K562 (cell line): ENCODE measurements around the gene SCGB1A1. TPM values are rescaled to one million over a fixed set of nuclear protein-coding genes. Genes with fewer than 3 reads are reported as not detected.

Experiments
- BRF1 ChIP-seq: IDR thresholded peaks from 3 replicates; pipeline ENCODE4 v1.6.1; 2011; ENCODE audit warnings: borderline replicate concordance, mild to moderate bottlenecking; ENCODE audit not compliant: insufficient read length; ENCODE audit errors: extremely low read depth
- CREB5 ChIP-seq: fragments of 250-450 bp; sonication (Bioruptor Pico); IDR thresholded peaks from 2 replicates; pipeline ENCODE4 v1.5.0; 2020; ENCODE audit warnings: mild to moderate bottlenecking
- ELF4 ChIP-seq: fragments of 450-650 bp; formaldehyde crosslinking; IDR thresholded peaks from 2 replicates; pipeline ENCODE4 v1.4.0; 2022; ENCODE audit warnings: missing genetic modification characterization
- FOS ChIP-seq: IDR thresholded peaks from 3 replicates; pipeline ENCODE4 v1.6.1; 2011; ENCODE audit not compliant: insufficient read length; ENCODE audit errors: extremely low read depth
- GTF2F1 ChIP-seq: IDR thresholded peaks from 2 replicates; pipeline ENCODE4 v1.6.1; 2011; ENCODE audit warnings: low read depth, low read length, improper control_type of control experiment
- HDAC1 ChIP-seq, 2 experiments: fragments of 450-650 bp; IDR thresholded peaks; 2 replicates each; pipeline ENCODE4 v1.6.1; 2016 to 2017; ENCODE audit warnings: inconsistent platforms in 1 of 2, mild to moderate bottlenecking in 1 of 2, moderate library complexity in 1 of 2
- IRF2 ChIP-seq: sonication (generic); formaldehyde crosslinking; IDR thresholded peaks from 2 replicates; pipeline ENCODE4 v1.8.1; 2022; ENCODE audit warnings: mild to moderate bottlenecking, missing genetic modification reagents
- L3MBTL2 ChIP-seq: fragments of 450-650 bp; IDR thresholded peaks from 2 replicates; pipeline ENCODE4 v1.6.1; 2016; ENCODE audit warnings: mild to moderate bottlenecking, moderate library complexity
- PHF20 ChIP-seq: fragments of 450-650 bp; IDR thresholded peaks from 2 replicates; pipeline ENCODE4 v1.6.1; 2018; ENCODE audit not compliant: partially characterized antibody
- STAT5B ChIP-seq: fragments of 250-450 bp; sonication (Bioruptor Pico); IDR thresholded peaks from 2 replicates; pipeline ENCODE4 v1.8.0; 2021; ENCODE audit warnings: mild to moderate bottlenecking, inconsistent platforms
- YBX1 ChIP-seq: fragments of 450-650 bp; IDR thresholded peaks from 2 replicates; pipeline ENCODE4 v1.7.1; 2016; ENCODE audit warnings: mild to moderate bottlenecking
- ZNF512 ChIP-seq: IDR thresholded peaks from 2 replicates; pipeline ENCODE4 v1.6.1; 2016; ENCODE audit warnings: missing genetic modification characterization, missing compliant biosample characterization
- polyA plus RNA-seq, 8 experiments: library from polyadenylated mRNA; depleted of rRNA in 4 of 8; stranded (reverse) in 5 of 8; unstranded in 3 of 8; fragments of >200 nt; fragmentation: Nextera tagmentation in 2 of 8; fragmentation: Illumina TruSeq in 1 of 8; extraction: Ambion mirVana in 2 of 8; extraction: Trizol in 1 of 8; gene quantifications; 2 replicates each; pipeline versions ENCODE4 v1.2.1 to v1.2.3, GENCODE V29; 2011 to 2014; ENCODE audit warnings: inconsistent platforms in 1 of 8, missing spikeins in 1 of 8
- total RNA-seq, 7 experiments: library from RNA; depleted of rRNA in 6 of 7; stranded (reverse); fragments of >200 nt in 6 of 7; fragmentation: Illumina TruSeq in 2 of 7; extraction: Trizol in 2 of 7; gene quantifications; 2 replicates each; pipeline versions ENCODE4 v1.2.1 to v1.2.3, GENCODE V29; 2011 to 2021; ENCODE audit warnings: low replicate concordance in 1 of 7
- TF ChIP-seq, protein P1 (sequence below): fragments of 450-650 bp; conservative IDR thresholded peaks from 2 replicates; pipeline ENCODE4 v1.6.1; 2016; ENCODE audit warnings: missing genetic modification characterization, low read depth, mild to moderate bottlenecking, missing compliant biosample characterization, moderate library complexity
- TF ChIP-seq, protein P2 (sequence below): sonication (generic); formaldehyde crosslinking; IDR thresholded peaks from 2 replicates; pipeline ENCODE4 v1.8.1; 2022; ENCODE audit warnings: missing genetic modification reagents
- TF ChIP-seq, protein P3 (sequence below): sonication (generic); formaldehyde crosslinking; IDR thresholded peaks from 2 replicates; pipeline ENCODE4 v1.4.0; 2020; ENCODE audit warnings: mild to moderate bottlenecking, missing genetic modification reagents

The SCGB1A1 gene
- total and polyA plus RNA-seq, 9 of the 15 experiments (the other 6 are each of a cell fraction or from before 2014, with no cell fraction given): 0.55 TPM; not detected in 8

DNA sequence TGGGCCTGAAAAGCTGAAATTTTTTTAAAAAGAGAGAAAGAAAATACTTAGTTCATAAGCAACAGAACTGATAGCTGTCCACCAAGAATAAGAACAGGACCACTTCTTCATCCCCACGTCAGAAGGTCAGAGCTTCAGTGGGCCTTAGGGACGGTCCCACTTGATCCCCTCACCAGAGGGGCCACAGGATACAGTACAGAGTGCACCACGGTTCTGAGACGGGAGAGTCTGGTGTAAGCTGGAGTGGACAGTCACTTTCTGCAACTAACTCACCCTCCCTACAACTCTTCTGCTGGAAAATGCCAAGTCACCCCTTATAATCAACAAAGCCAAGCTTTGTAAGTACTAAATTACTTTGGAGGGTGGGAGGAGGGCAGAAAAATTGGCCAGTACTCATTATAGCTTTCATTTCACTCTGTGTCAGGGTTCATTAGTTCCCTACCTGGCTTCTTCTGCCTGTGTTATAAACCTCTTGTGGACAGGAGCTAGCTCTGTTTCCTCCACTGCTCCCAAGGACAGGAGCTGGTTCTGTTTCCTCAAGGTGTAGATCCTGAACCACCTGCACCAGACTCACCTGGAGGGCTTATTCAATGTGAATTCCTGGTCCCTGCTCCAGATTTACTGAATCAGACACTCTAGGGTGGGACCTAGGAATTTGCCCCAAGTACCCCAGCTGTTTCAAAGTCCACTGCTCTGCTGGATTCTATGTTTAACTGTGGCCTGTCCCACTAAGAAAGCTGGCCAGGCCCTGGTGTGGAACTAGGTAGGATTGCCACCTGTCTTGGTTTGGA is 39.6 kb downstream of the SCGB1A1 start (continued):
- TF ChIP-seq, protein P1, sequence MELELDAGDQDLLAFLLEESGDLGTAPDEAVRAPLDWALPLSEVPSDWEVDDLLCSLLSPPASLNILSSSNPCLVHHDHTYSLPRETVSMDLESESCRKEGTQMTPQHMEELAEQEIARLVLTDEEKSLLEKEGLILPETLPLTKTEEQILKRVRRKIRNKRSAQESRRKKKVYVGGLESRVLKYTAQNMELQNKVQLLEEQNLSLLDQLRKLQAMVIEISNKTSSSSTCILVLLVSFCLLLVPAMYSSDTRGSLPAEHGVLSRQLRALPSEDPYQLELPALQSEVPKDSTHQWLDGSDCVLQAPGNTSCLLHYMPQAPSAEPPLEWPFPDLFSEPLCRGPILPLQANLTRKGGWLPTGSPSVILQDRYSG: no peak
- TF ChIP-seq BRF1 (no peak), ELF4 (CRISPR knock-in tag) (no peak), IRF2 (no peak), CREB5 (CRISPR knock-in tag) (no peak), ZNF512 (tag) (no peak), PHF20 (no peak), GTF2F1 (no peak), STAT5B (CRISPR knock-in tag) (no peak), L3MBTL2 (0 out of 2 replicates have a peak, but pooled peaks have one; percentile 19), FOS (no peak), HDAC1 (IDR thresholded peaks at IDR 0.05) (peak in 1 of 2 experiments; percentile 47; a peak in 1 of 4 replicates), YBX1 (no peak)
- TF ChIP-seq, protein P2, sequence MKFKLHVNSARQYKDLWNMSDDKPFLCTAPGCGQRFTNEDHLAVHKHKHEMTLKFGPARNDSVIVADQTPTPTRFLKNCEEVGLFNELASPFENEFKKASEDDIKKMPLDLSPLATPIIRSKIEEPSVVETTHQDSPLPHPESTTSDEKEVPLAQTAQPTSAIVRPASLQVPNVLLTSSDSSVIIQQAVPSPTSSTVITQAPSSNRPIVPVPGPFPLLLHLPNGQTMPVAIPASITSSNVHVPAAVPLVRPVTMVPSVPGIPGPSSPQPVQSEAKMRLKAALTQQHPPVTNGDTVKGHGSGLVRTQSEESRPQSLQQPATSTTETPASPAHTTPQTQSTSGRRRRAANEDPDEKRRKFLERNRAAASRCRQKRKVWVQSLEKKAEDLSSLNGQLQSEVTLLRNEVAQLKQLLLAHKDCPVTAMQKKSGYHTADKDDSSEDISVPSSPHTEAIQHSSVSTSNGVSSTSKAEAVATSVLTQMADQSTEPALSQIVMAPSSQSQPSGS (CRISPR knock-in tag): no peak
- TF ChIP-seq, protein P3, sequence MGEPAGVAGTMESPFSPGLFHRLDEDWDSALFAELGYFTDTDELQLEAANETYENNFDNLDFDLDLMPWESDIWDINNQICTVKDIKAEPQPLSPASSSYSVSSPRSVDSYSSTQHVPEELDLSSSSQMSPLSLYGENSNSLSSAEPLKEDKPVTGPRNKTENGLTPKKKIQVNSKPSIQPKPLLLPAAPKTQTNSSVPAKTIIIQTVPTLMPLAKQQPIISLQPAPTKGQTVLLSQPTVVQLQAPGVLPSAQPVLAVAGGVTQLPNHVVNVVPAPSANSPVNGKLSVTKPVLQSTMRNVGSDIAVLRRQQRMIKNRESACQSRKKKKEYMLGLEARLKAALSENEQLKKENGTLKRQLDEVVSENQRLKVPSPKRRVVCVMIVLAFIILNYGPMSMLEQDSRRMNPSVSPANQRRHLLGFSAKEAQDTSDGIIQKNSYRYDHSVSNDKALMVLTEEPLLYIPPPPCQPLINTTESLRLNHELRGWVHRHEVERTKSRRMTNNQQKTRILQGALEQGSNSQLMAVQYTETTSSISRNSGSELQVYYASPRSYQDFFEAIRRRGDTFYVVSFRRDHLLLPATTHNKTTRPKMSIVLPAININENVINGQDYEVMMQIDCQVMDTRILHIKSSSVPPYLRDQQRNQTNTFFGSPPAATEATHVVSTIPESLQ (CRISPR knock-in tag): no peak
